ENCODE data around the gene OR6M1.

The OR6M1 gene

DNA sequence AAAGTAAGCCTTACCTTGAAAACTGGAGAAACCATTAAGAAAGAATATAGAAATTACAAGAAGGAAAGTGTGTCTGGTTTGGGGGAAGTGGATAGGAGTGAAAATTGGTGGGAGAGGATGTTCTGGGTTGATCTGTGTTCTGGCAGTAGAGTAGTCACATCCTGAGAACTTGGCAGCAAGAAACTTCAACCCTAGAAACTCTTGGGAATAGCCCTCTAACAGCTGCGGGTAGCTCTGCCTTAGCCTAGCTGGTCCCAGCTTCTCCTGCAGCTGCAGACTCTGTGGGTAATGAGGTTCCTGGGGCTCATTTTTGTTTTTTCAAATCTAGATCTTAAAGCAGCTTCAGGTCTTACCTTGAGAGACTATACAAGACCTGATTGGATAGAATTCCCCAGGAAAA, 27.6 kb downstream of the OR6M1 start:
- Histone ChIP-seq H3K4me1 (ENCODE audit: control insufficient read depth in 1 of 2, insufficient read depth in 2 of 2, low read length in 2 of 2) (no peaks in the 10 kb centered on the region), H3K9me3 (ENCODE audit: control insufficient read depth in 1 of 2, low read length in 2 of 2) (no peaks in the 10 kb centered on the region), H3K9ac (ENCODE audit: low read depth in 1 of 2, low read length in 2 of 2) (no peak overlapping the region), H3K4me3 (ENCODE audit: low read depth in 1 of 2, low read length in 2 of 2) (no peak overlapping the region), H3K36me3 (ENCODE audit: control insufficient read depth in 1 of 2, insufficient read depth in 2 of 2, low read length in 2 of 2) (no peaks in the 10 kb centered on the region), H3K27me3 (ENCODE audit: control insufficient read depth in 1 of 2, insufficient read depth in 2 of 2, low read length in 2 of 2) (no peaks in the 10 kb centered on the region), H3K27ac (ENCODE audit: low read depth, low read length) (no peak overlapping the region)

DNA sequence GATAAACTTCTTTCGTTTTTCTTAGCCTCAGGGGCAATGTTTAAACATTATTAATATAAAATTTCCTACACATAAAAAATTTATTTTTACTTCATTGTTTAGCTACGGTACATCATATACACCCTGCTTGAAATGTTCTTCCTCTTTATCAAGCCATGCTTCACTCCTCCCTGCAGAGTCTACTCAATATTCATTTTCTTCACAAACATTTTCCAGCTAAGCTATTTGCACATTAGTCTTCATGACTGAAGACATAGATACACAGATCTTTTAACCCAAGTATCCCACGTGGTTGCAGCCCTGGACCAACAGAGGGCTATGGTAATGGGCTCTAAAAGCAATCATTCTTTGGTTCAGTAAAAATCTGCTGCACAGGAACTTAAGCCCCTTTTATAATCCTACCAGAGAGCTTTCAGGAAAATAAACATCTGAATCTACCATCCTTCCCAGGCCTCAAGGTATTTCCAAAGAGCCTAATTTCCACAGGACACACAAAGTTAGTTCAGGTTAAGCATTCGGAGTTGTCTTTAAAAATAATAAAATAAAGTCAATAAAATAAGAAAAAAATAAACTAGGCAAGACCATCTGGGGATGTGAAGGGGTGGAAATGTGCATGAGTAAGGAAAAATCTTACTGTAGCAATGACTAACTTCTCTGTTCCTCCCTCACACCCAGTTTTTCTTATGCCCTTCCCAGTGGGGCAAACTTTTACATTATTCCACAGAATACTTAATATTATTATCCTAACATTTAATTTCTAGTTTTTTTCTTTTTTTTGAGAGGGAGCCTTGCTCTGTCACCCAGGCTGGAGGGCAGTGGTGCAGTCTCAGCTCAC, 30.2 kb downstream of the OR6M1 start:
- Histone ChIP-seq H3K36me3 (ENCODE audit: control insufficient read depth in 1 of 2, insufficient read depth in 2 of 2, low read length in 2 of 2) (no peaks in the 10 kb centered on the region), H3K4me1 (ENCODE audit: control insufficient read depth in 1 of 2, insufficient read depth in 2 of 2, low read length in 2 of 2) (no peaks in the 10 kb centered on the region), H3K9ac (ENCODE audit: low read depth in 1 of 2, low read length in 2 of 2) (no peak overlapping the region), H3K9me3 (ENCODE audit: control insufficient read depth in 1 of 2, low read length in 2 of 2) (no peaks in the 10 kb centered on the region), H3K27me3 (ENCODE audit: control insufficient read depth in 1 of 2, insufficient read depth in 2 of 2, low read length in 2 of 2) (no peaks in the 10 kb centered on the region), H3K27ac (ENCODE audit: low read depth, low read length) (no peak overlapping the region), H3K4me3 (ENCODE audit: low read depth in 1 of 2, low read length in 2 of 2) (no peak overlapping the region)

DNA sequence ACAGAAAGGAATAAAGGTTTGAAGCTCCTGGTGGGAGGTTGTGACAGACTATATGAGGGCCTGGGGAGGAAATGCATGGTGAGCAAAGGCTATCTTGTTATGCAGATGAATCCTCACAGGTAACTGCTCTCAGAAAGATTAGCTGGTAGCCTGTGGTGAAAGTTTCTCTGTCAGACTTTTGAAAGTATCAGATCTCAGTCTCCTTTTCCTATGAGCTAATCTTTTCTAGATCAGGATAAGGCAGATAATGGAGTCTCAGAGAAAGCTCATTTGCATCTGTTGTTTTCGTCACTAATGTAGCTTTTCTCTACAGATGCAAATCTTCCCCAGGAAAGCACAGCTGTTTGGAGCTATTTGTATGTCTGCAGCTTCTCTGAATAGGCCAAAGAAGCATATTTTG, 30.9 kb downstream of the OR6M1 start:
- Histone ChIP-seq H3K9ac (ENCODE audit: low read depth in 1 of 2, low read length in 2 of 2) (no peak overlapping the region), H3K4me3 (ENCODE audit: low read depth in 1 of 2, low read length in 2 of 2) (no peak overlapping the region), H3K27ac (ENCODE audit: low read depth, low read length) (no peak overlapping the region), H3K9me3 (ENCODE audit: control insufficient read depth in 1 of 2, low read length in 2 of 2) (no peaks in the 10 kb centered on the region), H3K4me1 (ENCODE audit: control insufficient read depth in 1 of 2, insufficient read depth in 2 of 2, low read length in 2 of 2) (no peaks in the 10 kb centered on the region), H3K36me3 (ENCODE audit: control insufficient read depth in 1 of 2, insufficient read depth in 2 of 2, low read length in 2 of 2) (no peaks in the 10 kb centered on the region), H3K27me3 (ENCODE audit: control insufficient read depth in 1 of 2, insufficient read depth in 2 of 2, low read length in 2 of 2) (no peaks in the 10 kb centered on the region)

DNA sequence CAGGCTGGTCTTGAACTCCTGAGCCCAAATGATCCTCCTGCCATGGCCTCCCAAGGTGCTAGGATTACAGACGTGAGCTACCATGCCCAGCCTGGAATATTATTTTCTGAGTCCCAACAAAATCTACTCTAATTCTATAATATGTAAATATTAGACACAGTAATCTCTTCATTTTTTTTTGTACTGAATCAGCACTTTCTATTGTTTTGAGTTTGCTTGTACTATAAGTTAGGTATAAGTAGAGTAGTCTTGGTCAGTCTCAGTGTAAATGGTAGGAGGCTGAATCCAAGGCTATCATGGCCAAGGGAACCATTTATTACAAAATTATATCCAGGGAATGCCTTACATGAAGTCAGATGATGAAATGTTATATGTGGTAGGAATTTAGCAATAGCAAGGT, 32.2 kb downstream of the OR6M1 start:
- no peaks in the 10 kb centered on the region for H3K9me3 ChIP-seq (ENCODE audit: control insufficient read depth in 1 of 2, low read length in 2 of 2)

DNA sequence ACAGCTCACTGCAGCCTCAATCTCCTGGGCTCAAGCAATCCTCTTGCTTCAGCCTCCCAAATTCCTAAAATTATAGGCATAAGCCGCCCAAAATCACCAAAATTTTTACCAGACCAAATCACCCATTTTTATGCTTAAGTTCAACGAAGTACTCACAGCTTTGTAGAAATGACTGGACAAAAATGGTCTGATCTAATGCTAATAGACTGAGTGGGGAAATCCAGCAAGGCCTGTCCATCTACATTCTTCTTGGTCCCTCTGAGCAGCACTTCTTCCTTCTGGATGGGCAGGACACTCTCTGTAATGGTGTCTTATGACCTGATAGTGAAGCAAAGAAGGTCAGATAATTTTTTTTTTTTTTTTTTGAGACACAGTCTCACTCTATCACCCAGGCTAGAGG, 33.1 kb downstream of the OR6M1 start:
- Histone ChIP-seq H3K4me3 (ENCODE audit: low read depth in 1 of 2, low read length in 2 of 2) (no peak overlapping the region), H3K27ac (ENCODE audit: low read depth, low read length) (no peak overlapping the region), H3K9me3 (ENCODE audit: control insufficient read depth in 1 of 2, low read length in 2 of 2) (no peaks in the 10 kb centered on the region), H3K27me3 (ENCODE audit: control insufficient read depth in 1 of 2, insufficient read depth in 2 of 2, low read length in 2 of 2) (no peaks in the 10 kb centered on the region), H3K9ac (ENCODE audit: low read depth in 1 of 2, low read length in 2 of 2) (no peak overlapping the region), H3K36me3 (ENCODE audit: control insufficient read depth in 1 of 2, insufficient read depth in 2 of 2, low read length in 2 of 2) (no peaks in the 10 kb centered on the region), H3K4me1 (ENCODE audit: control insufficient read depth in 1 of 2, insufficient read depth in 2 of 2, low read length in 2 of 2) (no peaks in the 10 kb centered on the region)

More for the DNA sequence above, 32.2 kb downstream of the OR6M1 start:
- H3K4me3 ChIP-seq (ENCODE audit: low read depth in 1 of 2, low read length in 2 of 2): no peak overlapping the region
- H3K4me1 ChIP-seq (ENCODE audit: control insufficient read depth in 1 of 2, insufficient read depth in 2 of 2, low read length in 2 of 2): no peaks in the 10 kb centered on the region
- H3K27me3 ChIP-seq (ENCODE audit: control insufficient read depth in 1 of 2, insufficient read depth in 2 of 2, low read length in 2 of 2): no peaks in the 10 kb centered on the region
- no peak overlapping the region for H3K9ac ChIP-seq (ENCODE audit: low read depth in 1 of 2, low read length in 2 of 2)
- H3K36me3 ChIP-seq (ENCODE audit: control insufficient read depth in 1 of 2, insufficient read depth in 2 of 2, low read length in 2 of 2): no peaks in the 10 kb centered on the region
- H3K27ac ChIP-seq (ENCODE audit: low read depth, low read length): no peak overlapping the region

DNA sequence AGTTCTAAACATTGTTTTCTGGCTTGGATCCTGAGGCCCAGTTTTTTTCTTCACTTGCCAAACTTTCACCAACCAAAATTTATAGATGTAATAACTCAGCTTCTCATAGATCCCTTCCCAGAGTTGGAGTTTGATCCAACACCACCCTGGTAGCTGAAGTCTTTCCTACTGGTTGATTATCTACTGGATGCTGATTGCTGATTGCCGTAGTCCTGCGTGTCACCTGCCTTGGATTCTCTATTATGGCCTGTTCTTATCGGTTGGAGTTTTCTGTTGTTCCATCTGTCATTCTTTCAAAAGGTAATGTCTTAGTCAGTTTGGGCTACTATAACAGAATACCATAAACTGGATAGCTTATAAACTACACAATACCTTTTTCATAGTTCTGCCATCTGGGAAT, 34.5 kb downstream of the OR6M1 start:
- Histone ChIP-seq H3K27me3 (ENCODE audit: control insufficient read depth in 1 of 2, insufficient read depth in 2 of 2, low read length in 2 of 2) (no peaks in the 10 kb centered on the region), H3K27ac (ENCODE audit: low read depth, low read length) (no peak overlapping the region), H3K9me3 (ENCODE audit: control insufficient read depth in 1 of 2, low read length in 2 of 2) (no peaks in the 10 kb centered on the region), H3K9ac (ENCODE audit: low read depth in 1 of 2, low read length in 2 of 2) (no peak overlapping the region), H3K36me3 (ENCODE audit: control insufficient read depth in 1 of 2, insufficient read depth in 2 of 2, low read length in 2 of 2) (no peaks in the 10 kb centered on the region), H3K4me3 (ENCODE audit: low read depth in 1 of 2, low read length in 2 of 2) (no peak overlapping the region), H3K4me1 (ENCODE audit: control insufficient read depth in 1 of 2, insufficient read depth in 2 of 2, low read length in 2 of 2) (no peaks in the 10 kb centered on the region)

DNA sequence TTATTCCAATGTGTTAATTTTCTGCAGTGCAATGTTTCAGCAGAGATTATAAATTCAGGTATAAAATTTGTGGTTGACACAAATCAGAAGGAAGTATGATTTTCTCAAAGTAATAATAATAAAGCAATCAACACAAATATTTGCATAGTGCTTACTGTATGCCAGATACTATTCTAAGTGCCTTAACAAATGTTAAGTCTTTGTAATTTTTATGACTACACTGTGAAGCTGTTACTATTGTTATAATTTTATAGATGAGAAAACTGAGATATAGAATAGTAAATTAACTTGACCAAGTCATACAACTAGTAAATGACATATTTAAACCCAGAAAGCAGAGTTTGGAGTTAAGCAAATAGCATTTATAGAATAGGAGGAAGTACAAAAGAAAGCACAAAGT, 35.4 kb downstream of the OR6M1 start:
- Histone ChIP-seq H3K4me3 (ENCODE audit: low read depth in 1 of 2, low read length in 2 of 2) (no peak overlapping the region), H3K9me3 (ENCODE audit: control insufficient read depth in 1 of 2, low read length in 2 of 2) (no peaks in the 10 kb centered on the region), H3K27ac (ENCODE audit: low read depth, low read length) (no peak overlapping the region), H3K36me3 (ENCODE audit: control insufficient read depth in 1 of 2, insufficient read depth in 2 of 2, low read length in 2 of 2) (no peaks in the 10 kb centered on the region), H3K27me3 (ENCODE audit: control insufficient read depth in 1 of 2, insufficient read depth in 2 of 2, low read length in 2 of 2) (no peaks in the 10 kb centered on the region), H3K9ac (ENCODE audit: low read depth in 1 of 2, low read length in 2 of 2) (no peak overlapping the region), H3K4me1 (ENCODE audit: control insufficient read depth in 1 of 2, insufficient read depth in 2 of 2, low read length in 2 of 2) (no peaks in the 10 kb centered on the region)

DNA sequence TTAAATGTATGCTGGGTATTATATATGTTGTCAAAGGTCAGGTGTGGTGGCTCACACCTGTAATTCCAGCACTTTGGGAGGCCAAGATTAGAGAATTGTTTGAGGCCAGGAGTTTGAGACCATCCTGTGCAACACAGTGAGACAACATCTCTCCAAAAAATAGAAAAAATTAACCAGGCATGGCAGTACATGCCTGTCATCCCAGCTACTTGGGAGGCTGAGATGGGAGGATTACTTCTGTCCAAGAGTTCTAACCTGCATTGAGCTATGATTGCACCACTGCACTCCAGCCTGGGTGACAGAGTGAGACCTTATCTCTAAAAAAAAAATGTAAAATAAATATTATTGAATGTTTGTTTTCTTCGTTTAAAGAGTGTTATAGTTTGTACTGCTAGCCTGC, 40.5 kb downstream of the OR6M1 start:
- Histone ChIP-seq H3K4me3 (ENCODE audit: low read depth in 1 of 2, low read length in 2 of 2) (no peak overlapping the region), H3K27ac (ENCODE audit: low read depth, low read length) (no peak overlapping the region), H3K4me1 (ENCODE audit: control insufficient read depth in 1 of 2, insufficient read depth in 2 of 2, low read length in 2 of 2) (no peaks in the 10 kb centered on the region), H3K9ac (ENCODE audit: low read depth in 1 of 2, low read length in 2 of 2) (no peak overlapping the region), H3K9me3 (ENCODE audit: control insufficient read depth in 1 of 2, low read length in 2 of 2) (peaks cover 0 to 7% of the 10 kb centered on the region in 2 donors), H3K36me3 (ENCODE audit: control insufficient read depth in 1 of 2, insufficient read depth in 2 of 2, low read length in 2 of 2) (no peaks in the 10 kb centered on the region), H3K27me3 (ENCODE audit: control insufficient read depth in 1 of 2, insufficient read depth in 2 of 2, low read length in 2 of 2) (no peaks in the 10 kb centered on the region)

DNA sequence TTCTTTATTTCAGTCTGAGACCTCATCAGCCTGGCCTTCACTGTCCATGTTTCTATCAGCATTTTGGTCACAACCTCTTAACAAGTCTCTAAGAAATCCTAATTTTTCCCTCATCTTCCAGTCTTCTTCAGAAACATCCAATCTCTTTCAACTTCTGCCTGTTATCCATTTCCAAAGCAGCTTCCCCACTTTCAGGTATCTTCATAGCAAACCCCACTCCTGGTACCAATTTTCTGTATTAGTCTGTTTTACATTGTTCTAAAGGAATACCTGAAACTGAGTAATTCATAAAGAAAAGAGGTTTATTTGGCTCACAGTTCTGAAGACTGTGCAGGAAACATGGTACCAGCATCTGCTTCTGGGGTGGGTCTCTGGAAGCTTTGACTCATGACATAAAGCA, 43.7 kb downstream of the OR6M1 start:
- Histone ChIP-seq H3K4me1 (ENCODE audit: control insufficient read depth in 1 of 2, insufficient read depth in 2 of 2, low read length in 2 of 2) (no peaks in the 10 kb centered on the region), H3K9ac (ENCODE audit: low read depth in 1 of 2, low read length in 2 of 2) (no peak overlapping the region), H3K36me3 (ENCODE audit: control insufficient read depth in 1 of 2, insufficient read depth in 2 of 2, low read length in 2 of 2) (no peaks in the 10 kb centered on the region), H3K4me3 (ENCODE audit: low read depth in 1 of 2, low read length in 2 of 2) (no peak overlapping the region), H3K27me3 (ENCODE audit: control insufficient read depth in 1 of 2, insufficient read depth in 2 of 2, low read length in 2 of 2) (no peaks in the 10 kb centered on the region), H3K9me3 (ENCODE audit: control insufficient read depth in 1 of 2, low read length in 2 of 2) (peaks cover 0 to 7% of the 10 kb centered on the region in 2 donors), H3K27ac (ENCODE audit: low read depth, low read length) (no peak overlapping the region)

DNA sequence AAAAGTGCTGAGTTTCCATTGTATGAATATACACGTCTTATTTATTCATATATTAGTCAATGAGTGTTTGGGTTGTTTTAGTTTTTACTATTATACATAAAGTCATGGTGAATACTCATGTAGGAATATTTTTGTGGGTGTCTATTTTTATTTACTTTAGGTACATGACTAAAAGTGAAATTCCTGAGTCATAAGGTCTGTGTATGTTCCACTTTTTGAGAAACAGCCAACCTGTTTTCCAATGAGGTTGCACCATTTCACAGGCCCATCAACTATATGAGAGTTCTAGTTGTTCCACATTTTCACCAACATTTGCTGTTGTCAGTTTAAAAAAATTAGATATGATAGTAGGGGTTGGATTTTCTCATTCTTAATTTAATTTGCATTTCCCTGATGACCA, 45.3 kb downstream of the OR6M1 start:
- Histone ChIP-seq H3K36me3 (ENCODE audit: control insufficient read depth in 1 of 2, insufficient read depth in 2 of 2, low read length in 2 of 2) (no peaks in the 10 kb centered on the region), H3K27ac (ENCODE audit: low read depth, low read length) (no peak overlapping the region), H3K9me3 (ENCODE audit: control insufficient read depth in 1 of 2, low read length in 2 of 2) (peaks cover 0 to 7% of the 10 kb centered on the region in 2 donors), H3K27me3 (ENCODE audit: control insufficient read depth in 1 of 2, insufficient read depth in 2 of 2, low read length in 2 of 2) (no peaks in the 10 kb centered on the region), H3K4me1 (ENCODE audit: control insufficient read depth in 1 of 2, insufficient read depth in 2 of 2, low read length in 2 of 2) (no peaks in the 10 kb centered on the region), H3K9ac (ENCODE audit: low read depth in 1 of 2, low read length in 2 of 2) (no peak overlapping the region), H3K4me3 (ENCODE audit: low read depth in 1 of 2, low read length in 2 of 2) (no peak overlapping the region)

Data from duodenal mucosa (tissue), 2 donors.